ENCODE results near the gene PRR12.
A peak's percentile ranks its signal among the peaks of the same experiment; 100 is the strongest.

The PRR12 gene

DNA sequence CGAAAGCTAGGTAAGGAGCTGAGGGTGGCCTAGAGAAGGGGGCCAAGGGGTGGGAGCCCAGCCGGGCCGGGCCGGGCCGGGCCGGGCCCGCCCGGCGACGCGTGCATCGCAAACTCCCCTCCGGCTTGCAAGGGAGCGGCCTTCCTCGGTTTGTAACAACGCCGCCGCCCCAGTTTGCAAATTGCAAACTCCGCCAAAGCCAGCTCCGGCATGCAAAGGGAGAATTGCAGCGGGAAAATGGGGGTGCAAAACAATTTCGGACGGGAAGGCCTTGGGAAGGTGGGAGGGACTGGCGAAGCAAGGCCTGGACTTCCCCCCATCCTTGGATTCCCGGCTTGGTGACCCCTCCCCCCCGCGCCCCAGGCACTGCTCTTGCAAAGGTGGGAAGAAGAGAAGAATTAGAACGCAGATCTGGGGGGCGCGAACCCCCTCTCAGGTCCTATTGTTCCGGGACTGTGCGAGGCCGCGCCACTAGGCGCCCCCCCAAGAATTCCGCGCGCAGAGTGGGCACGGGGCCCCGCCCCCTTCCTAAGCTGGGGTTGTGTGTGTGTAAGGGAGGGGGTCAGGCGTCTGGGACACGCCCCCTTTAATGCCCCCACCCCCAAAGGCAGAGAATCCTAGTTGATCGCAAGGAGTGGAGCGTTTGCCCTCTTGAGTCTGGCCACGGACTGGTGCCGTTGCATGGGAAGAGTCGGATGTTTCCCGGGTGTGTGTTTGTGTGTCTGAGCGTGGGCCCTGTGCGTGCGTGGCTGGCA lies 926 bp downstream of the PRR12 start (continued):
- TF ChIP-seq, protein P1, sequence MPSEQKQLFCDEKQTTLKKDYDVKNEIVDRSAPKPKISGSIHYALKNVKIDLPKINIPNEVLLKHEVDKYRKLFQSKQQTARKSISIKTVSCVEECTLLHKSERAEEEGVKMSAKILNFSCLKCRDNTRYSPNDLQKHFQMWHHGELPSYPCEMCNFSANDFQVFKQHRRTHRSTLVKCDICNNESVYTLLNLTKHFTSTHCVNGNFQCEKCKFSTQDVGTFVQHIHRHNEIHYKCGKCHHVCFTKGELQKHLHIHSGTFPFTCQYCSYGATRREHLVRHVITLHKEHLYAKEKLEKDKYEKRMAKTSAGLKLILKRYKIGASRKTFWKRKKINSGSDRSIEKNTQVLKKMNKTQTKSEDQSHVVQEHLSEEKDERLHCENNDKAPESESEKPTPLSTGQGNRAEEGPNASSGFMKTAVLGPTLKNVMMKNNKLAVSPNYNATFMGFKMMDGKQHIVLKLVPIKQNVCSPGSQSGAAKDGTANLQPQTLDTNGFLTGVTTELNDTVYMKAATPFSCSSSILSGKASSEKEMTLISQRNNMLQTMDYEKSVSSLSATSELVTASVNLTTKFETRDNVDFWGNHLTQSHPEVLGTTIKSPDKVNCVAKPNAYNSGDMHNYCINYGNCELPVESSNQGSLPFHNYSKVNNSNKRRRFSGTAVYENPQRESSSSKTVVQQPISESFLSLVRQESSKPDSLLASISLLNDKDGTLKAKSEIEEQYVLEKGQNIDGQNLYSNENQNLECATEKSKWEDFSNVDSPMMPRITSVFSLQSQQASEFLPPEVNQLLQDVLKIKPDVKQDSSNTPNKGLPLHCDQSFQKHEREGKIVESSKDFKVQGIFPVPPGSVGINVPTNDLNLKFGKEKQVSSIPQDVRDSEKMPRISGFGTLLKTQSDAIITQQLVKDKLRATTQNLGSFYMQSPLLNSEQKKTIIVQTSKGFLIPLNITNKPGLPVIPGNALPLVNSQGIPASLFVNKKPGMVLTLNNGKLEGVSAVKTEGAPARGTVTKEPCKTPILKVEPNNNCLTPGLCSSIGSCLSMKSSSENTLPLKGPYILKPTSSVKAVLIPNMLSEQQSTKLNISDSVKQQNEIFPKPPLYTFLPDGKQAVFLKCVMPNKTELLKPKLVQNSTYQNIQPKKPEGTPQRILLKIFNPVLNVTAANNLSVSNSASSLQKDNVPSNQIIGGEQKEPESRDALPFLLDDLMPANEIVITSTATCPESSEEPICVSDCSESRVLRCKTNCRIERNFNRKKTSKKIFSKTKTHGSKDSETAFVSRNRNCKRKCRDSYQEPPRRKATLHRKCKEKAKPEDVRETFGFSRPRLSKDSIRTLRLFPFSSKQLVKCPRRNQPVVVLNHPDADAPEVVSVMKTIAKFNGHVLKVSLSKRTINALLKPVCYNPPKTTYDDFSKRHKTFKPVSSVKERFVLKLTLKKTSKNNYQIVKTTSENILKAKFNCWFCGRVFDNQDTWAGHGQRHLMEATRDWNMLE (tag by site-specific recombination; conservative IDR thresholded peaks at IDR 0.05; ENCODE audit: low read depth), result no peak
- peak; percentile 44 for TF ChIP-seq ZFHX2 (tag by site-specific recombination; conservative IDR thresholded peaks at IDR 0.05)
- 0 out of 2 replicates have a peak, but pooled peaks have one; percentile 67 for TF ChIP-seq ZEB2 (tag by site-specific recombination; IDR thresholded peaks at IDR 0.05)
- TF ChIP-seq KLF10 (tag by site-specific recombination; IDR thresholded peaks at IDR 0.05), result peak; percentile 86
- no peak for TF ChIP-seq ZNF660 (tag by site-specific recombination; IDR thresholded peaks at IDR 0.05)

DNA sequence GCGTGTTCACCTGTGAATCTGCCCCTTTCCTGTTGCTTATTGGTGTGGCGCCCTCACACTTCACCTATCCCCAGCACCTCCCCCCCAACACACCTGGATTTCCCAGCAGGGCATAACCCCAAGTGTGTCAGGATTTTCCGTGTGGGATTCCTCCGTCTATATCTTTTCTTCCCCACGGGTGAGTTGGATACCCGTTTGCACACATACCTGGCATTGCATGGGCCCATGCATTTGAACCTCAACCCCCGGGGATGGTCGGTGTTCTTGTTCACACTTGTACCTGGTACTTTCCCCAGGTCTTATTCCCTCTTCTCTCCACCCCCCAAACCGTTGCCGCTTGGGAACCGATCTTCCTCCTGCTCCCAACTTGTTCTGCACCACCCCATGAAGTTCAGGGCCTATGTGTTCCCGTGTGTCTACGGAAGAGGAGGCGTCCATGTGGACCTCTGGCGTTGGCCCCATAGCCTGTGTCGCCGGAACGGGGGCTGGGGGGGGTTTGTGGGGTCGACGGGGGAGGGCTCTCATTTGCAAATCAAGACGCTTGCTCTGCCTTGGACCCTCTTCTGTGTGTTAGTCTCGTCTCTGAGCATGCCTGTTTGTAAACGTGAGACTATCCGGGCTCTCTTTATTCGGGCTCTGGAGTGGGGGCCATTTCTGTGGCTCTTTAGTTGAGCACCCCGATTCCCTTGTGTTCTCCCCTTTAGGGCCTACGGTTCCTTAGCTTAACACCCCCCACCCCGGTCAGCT lies 1.7 kb downstream of the PRR12 start:
- H3K4me1 ChIP-seq (ENCODE audit: control insufficient read depth, insufficient read depth, low read length), result peaks cover 7% of the 10 kb centered on the region
- no peaks in the 10 kb centered on the region for H3K9me3 ChIP-seq (ENCODE audit: control insufficient read depth, insufficient read depth, low read depth, low read length)
- peak overlapping the region; percentile 82 for H3K4me3 ChIP-seq (ENCODE audit: low read depth, low read length)
- ChIA-PET POLR2A (interaction anchor here (0.7 to 7.1 kb wide), 18 partner anchors 12 to 277 kb away, joined by 3 to 124 read pairs (median 4); partner anchors contain the start of genes FUZ, NOSIP, PIH1D1 and PRRG2), CTCF (interaction anchor here (0.6 to 1.2 kb wide), 9 partner anchors 20 to 1104 kb away, joined by 3 to 5 read pairs (median 4); no protein-coding TSS in a partner anchor)
- H3K27ac ChIP-seq (ENCODE audit: extremely low read depth, low read depth, low read length), result peak overlapping the region; percentile 98
- peaks cover 19 to 35% of the 10 kb centered on the region in 2 experiments for H3K36me3 ChIP-seq (ENCODE audit: control insufficient read depth in 2 of 2, insufficient read depth in 1 of 2, low read length in 2 of 2)
- TF ChIP-seq ZNF473 (tag by site-specific recombination; IDR thresholded peaks at IDR 0.05) (no peak), SP7 (tag by site-specific recombination; IDR thresholded peaks at IDR 0.05) (no peak), ZNF169 (tag by site-specific recombination; IDR thresholded peaks at IDR 0.05) (0 out of 2 replicates have a peak, but pooled peaks have one; percentile 22), ZNF529 (tag by site-specific recombination; IDR thresholded peaks at IDR 0.05; ENCODE audit: insufficient replicate concordance) (no peak), SALL2 (tag by site-specific recombination; IDR thresholded peaks at IDR 0.05; ENCODE audit: borderline replicate concordance) (no peak), ZNF561 (tag by site-specific recombination; IDR thresholded peaks at IDR 0.05; ENCODE audit: borderline replicate concordance) (no peak), ZNF610 (tag by site-specific recombination; IDR thresholded peaks at IDR 0.05; ENCODE audit: borderline replicate concordance) (no peak), ZNF423 (tag by site-specific recombination; IDR thresholded peaks at IDR 0.05) (no peak), KLF10 (tag by site-specific recombination; IDR thresholded peaks at IDR 0.05) (no peak), TRIM28 (IDR thresholded peaks at IDR 0.05; ENCODE audit: borderline replicate concordance, low read length) (no peak), ZBTB20 (tag by site-specific recombination; IDR thresholded peaks at IDR 0.05) (0 out of 2 replicates have a peak, but pooled peaks have one; percentile 14), ZNF791 (tag by site-specific recombination; IDR thresholded peaks at IDR 0.05) (no peak), HOXA7 (CRISPR knock-in tag; IDR thresholded peaks at IDR 0.05; ENCODE audit: borderline replicate concordance) (no peak)
- TF ChIP-seq, protein P2, sequence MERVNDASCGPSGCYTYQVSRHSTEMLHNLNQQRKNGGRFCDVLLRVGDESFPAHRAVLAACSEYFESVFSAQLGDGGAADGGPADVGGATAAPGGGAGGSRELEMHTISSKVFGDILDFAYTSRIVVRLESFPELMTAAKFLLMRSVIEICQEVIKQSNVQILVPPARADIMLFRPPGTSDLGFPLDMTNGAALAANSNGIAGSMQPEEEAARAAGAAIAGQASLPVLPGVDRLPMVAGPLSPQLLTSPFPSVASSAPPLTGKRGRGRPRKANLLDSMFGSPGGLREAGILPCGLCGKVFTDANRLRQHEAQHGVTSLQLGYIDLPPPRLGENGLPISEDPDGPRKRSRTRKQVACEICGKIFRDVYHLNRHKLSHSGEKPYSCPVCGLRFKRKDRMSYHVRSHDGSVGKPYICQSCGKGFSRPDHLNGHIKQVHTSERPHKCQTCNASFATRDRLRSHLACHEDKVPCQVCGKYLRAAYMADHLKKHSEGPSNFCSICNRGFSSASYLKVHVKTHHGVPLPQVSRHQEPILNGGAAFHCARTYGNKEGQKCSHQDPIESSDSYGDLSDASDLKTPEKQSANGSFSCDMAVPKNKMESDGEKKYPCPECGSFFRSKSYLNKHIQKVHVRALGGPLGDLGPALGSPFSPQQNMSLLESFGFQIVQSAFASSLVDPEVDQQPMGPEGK (tag by site-specific recombination; IDR thresholded peaks at IDR 0.05), result no peak
- TF ChIP-seq, protein P3, sequence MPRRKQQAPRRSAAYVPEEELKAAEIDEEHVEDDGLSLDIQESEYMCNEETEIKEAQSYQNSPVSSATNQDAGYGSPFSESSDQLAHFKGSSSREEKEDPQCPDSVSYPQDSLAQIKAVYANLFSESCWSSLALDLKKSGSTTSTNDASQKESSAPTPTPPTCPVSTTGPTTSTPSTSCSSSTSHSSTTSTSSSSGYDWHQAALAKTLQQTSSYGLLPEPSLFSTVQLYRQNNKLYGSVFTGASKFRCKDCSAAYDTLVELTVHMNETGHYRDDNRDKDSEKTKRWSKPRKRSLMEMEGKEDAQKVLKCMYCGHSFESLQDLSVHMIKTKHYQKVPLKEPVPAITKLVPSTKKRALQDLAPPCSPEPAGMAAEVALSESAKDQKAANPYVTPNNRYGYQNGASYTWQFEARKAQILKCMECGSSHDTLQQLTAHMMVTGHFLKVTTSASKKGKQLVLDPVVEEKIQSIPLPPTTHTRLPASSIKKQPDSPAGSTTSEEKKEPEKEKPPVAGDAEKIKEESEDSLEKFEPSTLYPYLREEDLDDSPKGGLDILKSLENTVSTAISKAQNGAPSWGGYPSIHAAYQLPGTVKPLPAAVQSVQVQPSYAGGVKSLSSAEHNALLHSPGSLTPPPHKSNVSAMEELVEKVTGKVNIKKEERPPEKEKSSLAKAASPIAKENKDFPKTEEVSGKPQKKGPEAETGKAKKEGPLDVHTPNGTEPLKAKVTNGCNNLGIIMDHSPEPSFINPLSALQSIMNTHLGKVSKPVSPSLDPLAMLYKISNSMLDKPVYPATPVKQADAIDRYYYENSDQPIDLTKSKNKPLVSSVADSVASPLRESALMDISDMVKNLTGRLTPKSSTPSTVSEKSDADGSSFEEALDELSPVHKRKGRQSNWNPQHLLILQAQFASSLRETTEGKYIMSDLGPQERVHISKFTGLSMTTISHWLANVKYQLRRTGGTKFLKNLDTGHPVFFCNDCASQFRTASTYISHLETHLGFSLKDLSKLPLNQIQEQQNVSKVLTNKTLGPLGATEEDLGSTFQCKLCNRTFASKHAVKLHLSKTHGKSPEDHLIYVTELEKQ (tag by site-specific recombination; IDR thresholded peaks at IDR 0.05; ENCODE audit: borderline replicate concordance), result no peak
- TF ChIP-seq, protein P4, sequence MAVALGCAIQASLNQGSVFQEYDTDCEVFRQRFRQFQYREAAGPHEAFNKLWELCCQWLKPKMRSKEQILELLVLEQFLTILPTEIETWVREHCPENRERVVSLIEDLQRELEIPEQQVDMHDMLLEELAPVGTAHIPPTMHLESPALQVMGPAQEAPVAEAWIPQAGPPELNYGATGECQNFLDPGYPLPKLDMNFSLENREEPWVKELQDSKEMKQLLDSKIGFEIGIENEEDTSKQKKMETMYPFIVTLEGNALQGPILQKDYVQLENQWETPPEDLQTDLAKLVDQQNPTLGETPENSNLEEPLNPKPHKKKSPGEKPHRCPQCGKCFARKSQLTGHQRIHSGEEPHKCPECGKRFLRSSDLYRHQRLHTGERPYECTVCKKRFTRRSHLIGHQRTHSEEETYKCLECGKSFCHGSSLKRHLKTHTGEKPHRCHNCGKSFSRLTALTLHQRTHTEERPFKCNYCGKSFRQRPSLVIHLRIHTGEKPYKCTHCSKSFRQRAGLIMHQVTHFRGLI (tag by site-specific recombination; IDR thresholded peaks at IDR 0.05), result no peak
- TF ChIP-seq, protein P5, sequence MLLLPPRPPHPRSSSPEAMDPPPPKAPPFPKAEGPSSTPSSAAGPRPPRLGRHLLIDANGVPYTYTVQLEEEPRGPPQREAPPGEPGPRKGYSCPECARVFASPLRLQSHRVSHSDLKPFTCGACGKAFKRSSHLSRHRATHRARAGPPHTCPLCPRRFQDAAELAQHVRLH (tag by site-specific recombination; IDR thresholded peaks at IDR 0.05), result no peak

Measured in HEK293 (cell line).